HG03460 (cell line): ENCODE measurements around the gene FHIP1B.

Experiments
- ATAC-seq: cut with Tn5 transposase; IDR thresholded peaks from one replicate; pipeline ENCODE4 v1.9.1; 2021; ENCODE audit not compliant: unreplicated experiment

FHIP1B gene

GRCh38 chr11:6240781-6241180 is 6.3 kb upstream of the FHIP1B start:
- ATAC-seq = no peak

DNA sequence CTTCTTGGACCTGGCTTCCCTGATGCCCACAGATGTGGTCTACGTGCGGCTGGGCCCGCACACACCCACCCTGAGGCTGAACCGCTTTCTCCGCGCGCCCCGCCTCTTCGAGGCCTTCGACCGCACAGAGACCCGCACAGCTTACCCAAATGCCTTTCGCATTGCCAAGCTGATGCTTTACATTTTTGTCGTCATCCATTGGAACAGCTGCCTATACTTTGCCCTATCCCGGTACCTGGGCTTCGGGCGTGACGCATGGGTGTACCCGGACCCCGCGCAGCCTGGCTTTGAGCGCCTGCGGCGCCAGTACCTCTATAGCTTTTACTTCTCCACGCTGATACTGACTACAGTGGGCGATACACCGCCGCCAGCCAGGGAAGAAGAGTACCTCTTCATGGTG is 5.7 kb upstream of the FHIP1B start:
- ATAC-seq = no peak

- ATAC-seq = no peak
These were observed 4.5 kb upstream of the FHIP1B start, which contains the start of gene CNGA4 for GRCh38 chr11:6238902-6239301. Gene CNGA4 (plus strand): TSS chr11:6239089. CDS start chr11:6239207, 118 bp downstream.

DNA sequence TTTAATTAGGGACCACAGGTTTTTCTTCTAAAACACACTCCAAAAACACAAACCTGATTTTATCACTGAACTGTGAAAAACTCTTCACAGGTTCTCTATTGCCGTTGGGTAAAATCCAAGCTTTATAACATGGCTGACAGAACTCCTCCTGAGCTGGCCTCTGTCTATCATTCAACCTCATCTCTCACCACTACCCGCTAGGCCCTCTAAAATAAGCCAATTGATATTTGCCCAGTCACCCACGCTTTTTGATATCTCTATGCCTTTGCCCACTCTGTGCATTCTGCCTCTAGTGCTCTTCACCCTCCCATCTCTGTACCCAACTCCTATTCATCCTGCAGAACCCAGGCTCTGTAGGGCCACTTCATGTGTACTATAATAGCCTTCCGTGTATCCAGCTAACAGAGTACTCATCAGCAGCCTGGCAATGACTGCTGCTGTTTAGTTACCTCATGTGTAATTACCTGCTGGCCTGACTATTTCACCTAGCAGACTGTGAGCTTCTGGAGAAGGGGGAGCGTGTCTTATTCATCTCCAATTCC is 3.4 kb upstream of the FHIP1B start:
- no peak for ATAC-seq

GRCh38 chr11:6237266-6237665 is 2.8 kb upstream of the FHIP1B start:
- ATAC-seq = no peak

DNA sequence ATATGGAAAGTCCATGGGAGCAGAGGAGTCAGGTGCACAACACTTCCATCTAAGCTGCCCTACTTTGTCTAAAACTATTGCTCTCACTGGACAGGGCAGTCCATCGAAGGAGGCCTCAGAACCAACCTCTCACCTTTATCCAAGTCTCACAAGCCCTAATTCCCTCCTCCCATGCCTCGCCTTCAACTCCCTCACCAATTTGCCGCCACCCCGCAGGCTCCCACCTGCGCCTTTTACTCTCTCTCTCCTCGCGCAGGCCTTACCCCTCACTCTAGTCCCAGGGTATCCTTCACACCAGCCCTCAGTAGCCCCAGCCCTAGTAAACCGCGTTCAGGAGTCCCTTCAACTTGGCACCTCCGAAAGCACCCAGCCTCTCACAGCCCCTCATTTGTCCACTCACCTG is 451 bp downstream of the FHIP1B start:
- peak; percentile 0 for ATAC-seq

- no peak for ATAC-seq
These were observed 1.5 kb downstream of the FHIP1B start for GRCh38 chr11:6232899-6233298.

- ATAC-seq = no peak
These were observed 4.5 kb downstream of the FHIP1B start for GRCh38 chr11:6229911-6230310.

- no peak for ATAC-seq
These were observed 5.9 kb downstream of the FHIP1B start for GRCh38 chr11:6228520-6228919.

- no peak for ATAC-seq
These were observed 8.5 kb downstream of the FHIP1B start for GRCh38 chr11:6225896-6226295.

GRCh38 chr11:6225024-6225423 is 9.4 kb downstream of the FHIP1B start:
- ATAC-seq = no peak

DNA sequence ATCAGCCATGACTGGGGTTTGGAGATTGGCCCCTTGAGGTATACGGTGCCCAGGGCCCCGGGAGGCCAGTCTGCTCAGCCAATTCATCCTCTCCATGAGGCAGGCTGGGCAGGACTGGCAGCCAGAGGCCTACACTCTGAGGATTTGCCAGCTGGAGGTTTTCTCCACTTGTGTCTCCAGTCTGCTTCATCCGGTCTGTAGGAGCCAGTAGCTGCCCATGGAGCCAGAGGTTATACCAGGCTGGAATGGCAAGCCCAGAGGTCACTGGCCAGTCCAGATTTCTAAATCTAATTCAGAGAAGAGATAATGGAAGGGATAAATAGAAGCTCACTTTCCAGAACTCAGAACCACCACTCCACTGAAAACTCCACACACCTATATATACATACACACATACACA is 10.0 kb downstream of the FHIP1B start:
- ATAC-seq = no peak

- no peak for ATAC-seq
These were observed 10.6 kb downstream of the FHIP1B start for GRCh38 chr11:6223854-6224253.

- no peak for ATAC-seq
These were observed 15.1 kb downstream of the FHIP1B start for GRCh38 chr11:6219359-6219758.

DNA sequence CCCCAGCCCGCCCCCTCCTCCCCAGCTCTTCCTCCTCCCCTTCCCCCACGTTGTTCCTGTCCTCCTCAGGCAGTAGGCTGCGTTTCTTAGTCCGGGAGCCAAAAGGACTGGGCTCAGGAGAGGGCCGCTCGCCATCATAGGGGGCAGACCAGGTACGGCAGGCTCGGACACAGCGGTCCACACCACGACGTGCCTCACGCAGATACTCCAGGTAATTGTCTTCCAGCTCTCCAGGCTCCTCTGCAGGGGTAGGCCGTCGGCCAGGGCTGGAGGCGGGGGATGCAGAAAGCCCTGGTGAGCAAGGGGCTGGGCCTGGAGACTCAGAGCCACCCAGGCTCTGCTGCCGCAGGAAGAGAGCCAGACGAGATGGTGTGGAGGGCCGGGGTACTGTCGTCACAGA is 16.7 kb downstream of the FHIP1B start:
- no peak for ATAC-seq

DNA sequence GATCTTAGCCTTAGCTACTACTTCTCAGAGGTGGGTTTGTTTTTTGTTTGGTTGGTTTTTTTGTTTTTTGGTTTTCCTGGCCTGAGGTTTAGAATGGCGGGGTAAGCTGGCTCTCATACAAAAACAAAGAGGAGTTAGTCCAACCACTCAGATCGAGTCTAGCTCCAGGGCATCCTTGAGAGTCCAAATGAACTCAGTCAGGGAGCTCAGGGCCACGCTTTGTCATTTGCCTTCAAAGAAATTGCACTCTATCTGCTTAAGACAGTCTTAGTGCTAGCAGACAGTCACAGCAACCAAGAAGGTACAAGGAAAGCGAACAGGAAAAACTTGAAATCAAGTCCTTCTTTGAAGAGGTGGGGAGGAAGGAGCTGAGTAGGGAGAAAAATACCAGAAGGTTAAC is 17.9 kb downstream of the FHIP1B start:
- ATAC-seq = no peak

GRCh38 chr11:6214530-6214929 is 19.9 kb downstream of the FHIP1B start:
- no peak for ATAC-seq

DNA sequence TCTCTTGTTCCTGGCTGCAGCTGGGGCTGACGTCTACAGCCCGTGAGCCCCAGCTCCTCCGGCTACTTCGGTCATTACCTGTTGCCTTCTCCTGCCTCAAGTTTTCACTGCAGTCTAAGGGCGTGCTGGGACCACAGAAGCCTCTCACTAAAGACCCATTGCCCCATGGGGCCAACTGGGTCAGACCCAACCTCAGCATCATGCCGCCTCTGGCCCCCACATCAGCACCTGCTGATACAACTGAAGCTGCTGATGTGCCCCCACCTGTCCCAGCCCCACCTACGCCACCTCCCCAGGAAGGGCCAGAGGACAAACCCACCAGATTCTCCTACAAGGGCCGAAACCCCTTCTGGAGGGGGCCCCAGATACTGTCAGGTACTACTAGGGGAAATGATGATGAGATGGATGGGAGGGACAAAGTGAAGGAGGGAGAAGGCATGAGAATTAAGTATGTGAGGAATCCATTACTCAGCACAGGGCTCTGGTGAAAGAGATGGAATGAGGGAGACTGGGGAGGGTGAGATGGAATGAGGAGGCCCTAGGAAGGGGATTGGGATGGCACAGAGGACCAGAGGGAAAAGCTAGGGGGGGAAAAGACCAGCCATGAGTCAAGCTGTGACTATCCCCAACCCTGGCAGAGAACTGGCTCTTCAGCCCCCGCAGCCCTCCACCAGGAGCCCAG is 24.0 kb downstream of the FHIP1B start:
- no peak for ATAC-seq

DNA sequence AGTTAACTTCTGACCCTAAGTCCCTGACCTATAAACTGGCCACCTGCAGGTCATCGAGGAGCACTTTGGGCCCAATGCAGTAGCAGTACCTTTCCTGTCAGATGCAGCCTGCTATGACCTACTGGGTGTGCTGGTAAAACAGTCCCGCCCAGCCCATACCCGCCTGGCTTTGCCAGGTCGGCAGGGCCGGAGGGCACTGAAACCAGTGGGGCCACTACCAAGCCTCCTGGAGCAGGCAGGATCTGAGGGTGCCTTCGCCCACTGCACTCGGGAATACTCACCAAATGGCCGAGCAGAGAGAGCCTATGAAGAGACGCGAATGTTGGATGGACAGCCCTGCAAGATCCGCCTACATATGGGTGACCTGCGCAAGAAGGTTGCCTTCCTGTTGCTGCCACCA is 24.6 kb downstream of the FHIP1B start:
- ATAC-seq = no peak

DNA sequence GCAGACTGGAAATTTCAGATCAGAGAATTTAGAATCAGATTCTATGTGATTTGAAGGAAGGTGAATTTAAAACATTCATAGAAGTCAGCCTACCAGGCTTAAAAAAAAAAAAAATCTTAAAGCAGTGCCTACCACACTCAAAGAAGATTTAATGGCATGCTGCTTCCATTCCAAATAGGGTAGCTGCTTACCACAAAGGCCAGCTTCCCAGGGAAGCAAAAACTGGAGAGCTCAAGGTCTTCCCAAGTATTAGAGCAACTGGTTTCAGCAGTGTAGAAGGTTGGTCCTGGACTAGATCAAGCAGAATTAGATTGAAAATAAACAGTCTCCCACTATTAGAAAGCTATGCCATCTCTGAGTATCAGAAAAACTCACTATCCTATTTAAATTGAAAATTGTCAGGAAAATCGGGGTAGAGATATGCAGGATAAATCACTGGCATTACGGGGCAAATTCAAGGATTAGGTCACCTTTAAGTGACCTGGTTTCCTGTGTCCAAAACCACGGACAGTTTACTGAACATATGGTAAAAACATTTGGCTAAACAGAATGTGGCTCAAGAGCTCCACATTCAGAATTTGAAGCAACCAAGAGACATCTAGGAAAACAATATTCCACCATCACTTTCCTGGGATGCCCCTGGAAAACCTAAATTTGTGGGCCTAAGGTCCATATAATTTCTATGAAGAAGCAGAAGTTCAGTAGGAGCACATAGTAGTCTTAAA is 27.8 kb downstream of the FHIP1B start:
- ATAC-seq = no peak

GRCh38 chr11:6205366-6205765 is 29.1 kb downstream of the FHIP1B start, which contains the start of gene C11orf42:
Gene C11orf42 (plus strand): TSS chr11:6205557. CDS start chr11:6205616, 59 bp downstream.
- no peak for ATAC-seq

- no peak for ATAC-seq
These were observed 29.7 kb downstream of the FHIP1B start for GRCh38 chr11:6204706-6205105.
